GM23248 (cell line): ENCODE data around the gene CSRP2. TPM values are rescaled to one million over a fixed set of nuclear protein-coding genes. Genes with fewer than 3 reads are reported as not detected.

Experiments
- DNase-seq: peaks from one replicate; pipeline ENCODE4 v3.0.0-alpha.2; 2015
- H2AFZ ChIP-seq: fragments of 200-600 bp; sonication (generic); 2 replicates; pipeline ENCODE4 v1.6.1; 2016; ENCODE audit warnings: antibody characterized with exemption
- H3F3A ChIP-seq: fragments of 200-600 bp; sonication (generic); 2 replicates; pipeline ENCODE4 v1.6.1; 2016; ENCODE audit warnings: mild to moderate bottlenecking, antibody characterized with exemption, mixed run types; ENCODE audit not compliant: insufficient read depth
- H3K27ac ChIP-seq: fragments of 200-600 bp; sonication (generic); 2 replicates; pipeline ENCODE4 v1.5.1; 2016; ENCODE audit warnings: mild to moderate bottlenecking
- H3K27me3 ChIP-seq: fragments of 200-600 bp; sonication (generic); replicated peaks from 2 replicates; pipeline ENCODE4 v1.6.1; 2016; ENCODE audit warnings: mild to moderate bottlenecking; ENCODE audit not compliant: insufficient read depth
- H3K36me3 ChIP-seq: fragments of 200-600 bp; sonication (generic); 2 replicates; pipeline ENCODE4 v1.6.1; 2016; ENCODE audit warnings: low read depth, mild to moderate bottlenecking
- H3K4me1 ChIP-seq: fragments of 200-600 bp; sonication (generic); 2 replicates; pipeline ENCODE4 v1.6.1; 2016; ENCODE audit warnings: mild to moderate bottlenecking; ENCODE audit not compliant: insufficient read depth
- H3K4me2 ChIP-seq: fragments of 200-600 bp; sonication (generic); one replicate; pipeline ENCODE4 v1.6.1; 2016; ENCODE audit warnings: mild to moderate bottlenecking; ENCODE audit not compliant: unreplicated experiment
- H3K4me3 ChIP-seq: fragments of 200-600 bp; sonication (generic); 2 replicates; pipeline ENCODE4 v1.5.1; 2016; ENCODE audit warnings: mild to moderate bottlenecking
- H3K79me2 ChIP-seq: fragments of 200-600 bp; sonication (generic); 2 replicates; pipeline ENCODE4 v1.6.1; 2016; ENCODE audit warnings: mild to moderate bottlenecking; ENCODE audit not compliant: insufficient read depth
- H3K9ac ChIP-seq: fragments of 200-600 bp; sonication (generic); 2 replicates; pipeline ENCODE4 v1.6.1; 2016; ENCODE audit warnings: mild to moderate bottlenecking
- H3K9me2 ChIP-seq: fragments of 200-600 bp; sonication (generic); 2 replicates; pipeline ENCODE4 v1.6.1; 2016; ENCODE audit warnings: mixed run types, mild to moderate bottlenecking, moderate library complexity; ENCODE audit not compliant: insufficient read depth
- H3K9me3 ChIP-seq: fragments of 200-600 bp; sonication (generic); one replicate; pipeline ENCODE4 v1.6.1; 2017; ENCODE audit warnings: low read depth
- H4K20me1 ChIP-seq: fragments of 200-600 bp; sonication (generic); 2 replicates; pipeline ENCODE4 v1.6.0; 2016; ENCODE audit not compliant: insufficient read depth
- EZH2 ChIP-seq: fragments of 200-600 bp; sonication (generic); IDR thresholded peaks from 2 replicates; pipeline ENCODE4 v1.6.1; 2018; ENCODE audit warnings: antibody characterized with exemption, mild to moderate bottlenecking; ENCODE audit not compliant: insufficient read depth, poor library complexity, severe bottlenecking
- EZH2phosphoT487 ChIP-seq: fragments of 200-600 bp; sonication (generic); IDR thresholded peaks from 2 replicates; pipeline ENCODE4 v1.6.1; 2018; ENCODE audit warnings: antibody characterized with exemption, moderate library complexity, mild to moderate bottlenecking, low read depth; ENCODE audit not compliant: insufficient read depth
- WGBS, 2 experiments: methylation state at CpG; one replicate each; pipeline ENCODE4 v1.1.6; 2015 to 2017; ENCODE audit warnings: low lambda C conversion rate in 2 of 2, low coverage in 1 of 2; ENCODE audit errors: missing lambda C conversion rate in 2 of 2; 5-methylcytosine and 5-hydroxymethylcytosine counted together
- in situ Hi-C: fragments of 300-500 bp; cut with MboI; formaldehyde crosslinking; loops from 2 replicates; pipeline ENCODE4 v1.15.0; 2020
- polyA plus RNA-seq: library from polyadenylated mRNA; unstranded; fragments of >200 nt; fragmentation: Nextera tagmentation; extraction: Ambion mirVana; gene quantifications from 2 replicates; pipeline ENCODE4 v1.2.1, GENCODE V29; 2016
- total RNA-seq: library from RNA; depleted of rRNA; stranded (reverse); fragments of >200 nt; shearing (Covaris generic); gene quantifications from 2 replicates; pipeline ENCODE4 v1.2.3, GENCODE V29; 2014

The CSRP2 gene
- total and polyA plus RNA-seq, 2 experiments from 2014 or later, result 53.0 to 80.5 TPM

DNA sequence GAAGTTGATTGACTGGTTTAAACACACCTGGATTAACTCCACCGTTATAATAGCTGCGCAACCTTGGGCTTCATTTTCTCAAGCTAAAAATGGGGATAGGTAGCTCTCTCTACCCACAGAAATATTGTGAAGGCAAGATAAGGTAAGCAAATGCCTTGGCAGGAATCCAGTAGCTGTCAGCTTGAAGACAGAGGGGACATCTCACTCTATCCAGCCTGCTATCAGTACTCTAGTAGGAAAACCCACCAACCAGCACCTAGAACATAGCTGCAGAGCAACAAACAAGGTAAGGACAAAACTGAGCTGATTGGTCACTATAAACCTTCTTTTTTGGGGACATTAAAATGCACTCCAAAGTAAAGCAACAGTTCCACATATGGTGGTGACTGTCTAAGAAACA is 7.7 kb downstream of the CSRP2 start:
- Histone ChIP-seq H3F3A (no peaks in the 10 kb centered on the region), H3K4me1 (no peaks in the 10 kb centered on the region), H3K9me2 (no peaks in the 10 kb centered on the region), H3K36me3 (no peaks in the 10 kb centered on the region), H3K4me2 (no peak overlapping the region), H3K9me3 (no peaks in the 10 kb centered on the region), H2AFZ (no peak overlapping the region), H3K27ac (no peak overlapping the region), H3K79me2 (no peaks in the 10 kb centered on the region), H3K9ac (no peak overlapping the region), H4K20me1 (no peaks in the 10 kb centered on the region), H3K4me3 (no peak overlapping the region), H3K27me3 (no peaks in the 10 kb centered on the region)
- DNase-seq, result no peak
- WGBS, 2 experiments, result 93 to 100% methylated on average over 2 of the region's 2 CpGs
- in situ Hi-C loops, result no loop called here
- no peak for TF ChIP-seq EZH2phosphoT487
- TF ChIP-seq EZH2, result no peak

DNA sequence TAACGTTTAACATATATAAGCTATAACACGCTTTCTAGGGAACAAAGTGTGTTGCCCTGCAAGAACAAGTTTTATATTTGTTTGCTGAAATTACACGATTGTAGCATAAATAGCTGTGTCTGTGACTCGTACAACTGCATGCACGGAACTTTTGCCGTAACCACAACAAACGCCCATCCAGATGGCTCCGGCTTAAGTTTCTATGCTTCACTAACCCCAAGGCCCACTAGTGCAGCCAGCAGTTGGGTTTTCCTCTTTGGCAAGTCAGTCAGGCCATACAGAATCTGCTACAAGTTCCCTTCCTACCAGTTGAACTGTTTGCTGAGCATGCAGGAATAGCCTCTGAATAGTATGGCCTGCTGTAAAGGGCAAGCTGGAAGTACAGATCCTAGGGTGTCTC is 12.1 kb downstream of the CSRP2 start:
- no peak overlapping the region for H3K4me2 ChIP-seq
- H3K36me3 ChIP-seq, result no peaks in the 10 kb centered on the region
- WGBS, 2 experiments, result 58 to 61% methylated on average over 8 of the region's 8 CpGs
- H3K4me3 ChIP-seq, result no peak overlapping the region
- no peaks in the 10 kb centered on the region for H3K27me3 ChIP-seq
- TF ChIP-seq EZH2phosphoT487, result no peak
- no peak for TF ChIP-seq EZH2
- in situ Hi-C loops, result no loop called here
- no peaks in the 10 kb centered on the region for H4K20me1 ChIP-seq
- H2AFZ ChIP-seq, result no peak overlapping the region
- H3K9me3 ChIP-seq, result no peaks in the 10 kb centered on the region
- H3F3A ChIP-seq, result peaks cover 38% of the 10 kb centered on the region
- no peaks in the 10 kb centered on the region for H3K9me2 ChIP-seq
- peaks cover 31% of the 10 kb centered on the region for H3K4me1 ChIP-seq
- H3K79me2 ChIP-seq, result no peaks in the 10 kb centered on the region
- H3K9ac ChIP-seq, result no peak overlapping the region
- H3K27ac ChIP-seq, result no peak overlapping the region
- DNase-seq, result peak; percentile 66

DNA sequence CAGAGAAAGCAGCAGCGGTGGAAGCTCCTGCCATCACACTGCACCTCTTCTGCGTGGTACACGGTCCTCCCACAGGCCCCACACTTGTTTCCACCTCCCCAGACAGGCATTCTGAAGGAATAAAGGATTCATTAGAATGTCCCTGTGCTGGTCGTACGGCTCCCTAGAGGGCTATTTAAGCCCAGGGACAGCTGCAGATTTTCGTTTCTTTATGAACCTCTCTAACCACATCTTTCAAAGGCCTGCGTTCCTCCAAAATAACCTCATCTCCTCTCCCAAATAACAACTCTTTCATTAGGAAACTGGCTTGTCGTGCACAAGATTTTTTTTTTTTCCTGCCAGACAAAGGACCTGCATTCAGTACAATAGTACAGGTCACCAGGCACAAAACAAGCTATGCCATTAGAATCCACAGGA is 12.7 kb downstream of the CSRP2 start:
- no peaks in the 10 kb centered on the region for H3K79me2 ChIP-seq
- in situ Hi-C loops, result no loop called here
- H3K9ac ChIP-seq, result no peak overlapping the region
- no peaks in the 10 kb centered on the region for H3K9me2 ChIP-seq
- TF ChIP-seq EZH2 (no peak), EZH2phosphoT487 (no peak)
- peak; percentile 19 for DNase-seq
- no peak overlapping the region for H2AFZ ChIP-seq
- WGBS, 2 experiments, result 58 to 62% methylated on average over 8 of the region's 8 CpGs
- H3K4me3 ChIP-seq, result no peak overlapping the region
- H3K27me3 ChIP-seq, result no peaks in the 10 kb centered on the region
- H3K4me2 ChIP-seq, result no peak overlapping the region
- peaks cover 31% of the 10 kb centered on the region for H3K4me1 ChIP-seq
- peaks cover 43% of the 10 kb centered on the region for H3F3A ChIP-seq
- H4K20me1 ChIP-seq, result no peaks in the 10 kb centered on the region
- H3K27ac ChIP-seq, result no peak overlapping the region
- no peaks in the 10 kb centered on the region for H3K9me3 ChIP-seq
- no peaks in the 10 kb centered on the region for H3K36me3 ChIP-seq

DNA sequence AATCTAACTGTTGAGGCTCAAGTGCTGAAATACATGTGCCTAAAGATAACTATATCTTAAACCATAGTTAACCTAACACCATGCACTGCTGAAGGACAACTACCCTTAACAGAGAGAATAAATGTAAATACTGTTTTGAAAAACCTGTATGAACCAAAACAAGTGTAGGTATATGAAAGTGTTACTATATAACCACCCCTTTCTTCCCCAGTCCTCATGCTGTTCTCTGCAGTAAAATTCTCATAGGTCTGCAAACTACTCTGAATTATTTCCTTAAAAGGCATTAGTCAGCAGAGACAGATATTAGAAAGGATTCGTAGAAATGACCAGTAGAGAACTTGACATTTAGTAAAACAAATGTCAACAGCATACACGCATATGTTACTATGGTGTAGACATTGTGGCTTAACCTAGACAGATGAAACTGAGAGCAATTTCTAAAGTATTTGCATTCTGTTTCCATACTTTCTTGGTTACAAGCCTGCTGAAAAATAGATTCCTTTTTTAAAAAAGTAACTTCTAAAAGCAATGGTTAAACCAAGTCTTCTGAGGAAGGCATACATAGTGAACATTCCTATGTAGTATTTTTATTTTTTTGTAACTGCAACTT is 13.9 kb downstream of the CSRP2 start:
- in situ Hi-C loops, result no loop called here
- WGBS, 2 experiments, result 89 to 94% methylated on average over 2 of the region's 2 CpGs
- DNase-seq, result no peak

More for the DNA sequence above, 13.9 kb downstream of the CSRP2 start:
- Histone ChIP-seq H3K27me3 (no peaks in the 10 kb centered on the region), H3K36me3 (no peaks in the 10 kb centered on the region), H4K20me1 (no peaks in the 10 kb centered on the region), H3K4me3 (no peak overlapping the region), H3K79me2 (no peaks in the 10 kb centered on the region), H3K9ac (no peak overlapping the region), H2AFZ (no peak overlapping the region), H3K9me2 (no peaks in the 10 kb centered on the region), H3K4me1 (peaks cover 31% of the 10 kb centered on the region), H3K4me2 (peak overlapping the region; percentile 76), H3K27ac (peak overlapping the region; percentile 87; the same call in 1 of the 2 replicates), H3F3A (peaks cover 43% of the 10 kb centered on the region), H3K9me3 (no peaks in the 10 kb centered on the region)
- TF ChIP-seq EZH2 (no peak), EZH2phosphoT487 (no peak)
